ENCODE data around the gene FBLN1.

DNA sequence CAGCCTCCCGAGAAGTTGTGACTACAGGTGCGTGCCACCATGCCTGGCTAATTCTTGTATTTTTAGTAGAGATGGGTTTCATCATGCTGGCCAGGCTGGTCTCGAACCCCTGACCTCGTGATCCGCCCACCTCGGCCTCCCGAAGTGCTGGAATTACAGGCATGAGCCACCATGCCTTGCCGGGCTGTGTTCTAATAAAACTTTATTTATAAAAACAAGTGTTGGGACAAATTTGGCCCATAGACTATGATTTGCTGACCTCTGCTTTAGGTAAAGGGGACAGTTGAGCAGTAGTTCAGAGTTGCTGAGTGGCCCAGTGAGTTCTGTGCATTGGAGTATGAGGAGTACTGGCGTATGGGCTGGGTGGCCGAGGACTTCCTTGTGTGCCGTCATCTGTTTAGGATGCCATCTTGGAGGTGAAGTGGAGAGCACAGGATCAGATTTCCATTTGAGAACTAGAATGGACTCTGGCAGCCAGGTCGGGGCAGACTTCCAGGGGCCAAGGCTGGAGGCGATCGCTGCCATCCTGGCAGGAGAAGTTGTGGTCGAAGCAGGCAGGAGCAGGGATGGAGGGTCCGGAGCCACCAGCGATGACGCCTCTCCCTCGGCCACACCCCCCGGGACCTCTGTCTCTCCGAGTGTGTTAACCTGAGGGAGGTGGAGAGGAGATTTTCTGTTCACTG lies 43.8 kb downstream of the FBLN1 start:
- no peak for TF ChIP-seq CTCF (IDR thresholded peaks at IDR 0.05)
- TF ChIP-seq EZH2 (IDR thresholded peaks at IDR 0.05; ENCODE audit: borderline replicate concordance, insufficient read depth, low read depth, low read length, poor library complexity, severe bottlenecking): no peak

Measured in B cell (primary cell).